Measurements from ENCODE around the gene ARID5A. TPM values are rescaled to one million over a fixed set of nuclear protein-coding genes. Genes with fewer than 3 reads are reported as not detected.

ARID5A gene
- 16.2 and 19.9 TPM in 2 replicates for total RNA-seq

GRCh38 chr2:96536445-96537065 lies at the start of gene ARID5A:
TSS of gene ARID5A (plus strand) at chr2:96536752. CDS start at chr2:96536827, 75 bp downstream.

GRCh38 chr2:96505231-96505889 lies 31.2 kb upstream of the ARID5A start, which contains the start of gene NEURL3:
TSS of gene NEURL3 (minus strand) at chr2:96505357. CDS start at chr2:96505286, 71 bp downstream.

Other genes starting within 250 kb of the ARID5A start
- gene SNRNP200, start 231.2 kb upstream of the ARID5A start, total RNA-seq: 46.1 and 49.2 TPM in 2 replicates
- gene ITPRIPL1, start 211.4 kb upstream of the ARID5A start, total RNA-seq: 3.2 and 3.3 TPM in 2 replicates
- 3.5 TPM in 2 replicates for gene NCAPH, start 201.0 kb upstream of the ARID5A start, total RNA-seq
- 0.09 and 0.11 TPM in 2 replicates for gene NEURL3, start 31.4 kb upstream of the ARID5A start, total RNA-seq
- gene KANSL3, start 101.6 kb downstream of the ARID5A start, total RNA-seq: 21.7 and 23.8 TPM in 2 replicates
- gene FER1L5, start 106.0 kb downstream of the ARID5A start, total RNA-seq: not detected in 2 replicates
- 14.6 and 17.4 TPM in 2 replicates for gene LMAN2L, start 203.3 kb downstream of the ARID5A start, total RNA-seq
- gene CNNM4, start 224.2 kb downstream of the ARID5A start, total RNA-seq: 1.3 and 1.6 TPM in 2 replicates

Data from dermis lymphatic vessel endothelial cell (primary cell).